Central memory CD4-positive, alpha-beta T cell (primary cell): ENCODE measurements around the gene FAM111A.

Source experiments
- DNase-seq: peaks from one replicate; pipeline ENCODE4 v3.0.0; 2022

The FAM111A gene

DNA sequence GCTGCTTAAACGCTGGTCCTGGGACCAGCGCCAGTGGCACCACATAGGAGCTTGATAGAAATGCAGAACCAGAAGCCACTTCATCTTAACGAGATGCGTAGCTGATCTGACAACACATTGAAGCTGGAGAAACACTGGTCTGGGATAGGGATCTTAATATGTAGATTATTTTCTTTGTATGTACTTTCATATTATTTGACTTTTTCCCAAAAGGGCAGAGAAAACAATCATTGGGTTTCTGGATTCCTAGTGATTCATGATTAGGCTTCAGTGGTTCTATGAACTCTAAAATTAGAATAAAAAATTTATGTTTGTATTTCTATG, 57.7 kb downstream of the FAM111A start:
- no peak for DNase-seq

DNA sequence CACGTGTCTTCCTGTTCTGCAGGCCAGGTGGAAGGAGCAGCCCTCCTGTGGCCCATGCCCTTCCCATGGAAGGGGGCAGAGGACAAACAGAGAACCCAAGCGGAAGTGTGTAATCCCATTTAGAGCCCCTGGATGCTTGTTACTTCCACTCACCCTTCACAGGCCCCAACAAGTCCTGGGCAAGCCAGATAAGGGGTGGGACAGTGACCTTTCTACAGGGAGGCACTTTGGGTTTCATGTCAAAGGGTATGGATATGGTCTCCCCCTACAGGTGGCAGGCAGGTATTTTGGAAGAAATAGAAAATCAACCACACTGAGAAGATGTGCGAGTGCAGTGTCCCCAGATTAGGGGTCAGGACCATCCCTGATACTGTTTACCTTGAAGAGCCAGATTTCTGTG, 58.7 kb downstream of the FAM111A start:
- no peak for DNase-seq
